ENCODE results near the gene DNM1L. TPM values are rescaled to one million over a fixed set of nuclear protein-coding genes. Genes with fewer than 3 reads are reported as not detected.

The DNM1L gene
- total and polyA plus RNA-seq, 9 of the 15 experiments (the other 6 are each of a cell fraction or from before 2014, with no cell fraction given) = 24.1 to 82.8 (median 61.5) TPM

GRCh38 chr12:32755654-32756475 is 76.8 kb downstream of the DNM1L start, which contains the start of gene YARS2 (continued):
- TF ChIP-seq CHD7 (IDR thresholded peaks at IDR 0.05; ENCODE audit: low read depth, low read length) = no peak
- no peak for TF ChIP-seq GTF2F1 (IDR thresholded peaks at IDR 0.05; ENCODE audit: low read depth, low read length)
- TF ChIP-seq ARNT (IDR thresholded peaks at IDR 0.05) = peak in 1 of 2 experiments; percentile 49; a peak in 1 of 4 replicates
- no peak for TF ChIP-seq ZNF277 (CRISPR knock-in tag; IDR thresholded peaks at IDR 0.05; ENCODE audit: borderline replicate concordance)
- no peak for TF ChIP-seq NFATC3 (IDR thresholded peaks at IDR 0.05)
- TF ChIP-seq YY1 (IDR thresholded peaks at IDR 0.05; ENCODE audit: borderline replicate concordance in 1 of 3, control insufficient read depth in 1 of 3, extremely low read depth in 1 of 3, insufficient read depth in 3 of 3, insufficient read length in 1 of 3, insufficient replicate concordance in 2 of 3, low read depth in 1 of 3, low read length in 2 of 3) = peak; percentile 94 to 99 (median 94)
- TF ChIP-seq PCBP2 (IDR thresholded peaks at IDR 0.05; ENCODE audit: low read depth, low read length, poor library complexity, severe bottlenecking) = no peak
- no peak for TF ChIP-seq DLX4 (CRISPR knock-in tag; IDR thresholded peaks at IDR 0.05)
- TF ChIP-seq ELF4 (CRISPR knock-in tag; IDR thresholded peaks at IDR 0.05) = no peak
- no peak for TF ChIP-seq CREBBP (IDR thresholded peaks at IDR 0.05; ENCODE audit: low read depth, low read length)
- no peak for TF ChIP-seq HDGF (IDR thresholded peaks at IDR 0.05)
- TF ChIP-seq MAFK (IDR thresholded peaks at IDR 0.05; ENCODE audit: low read length) = no peak
- no peak for TF ChIP-seq MAFG (tag; conservative IDR thresholded peaks at IDR 0.05)
